GM18498 (cell line): Measurements from ENCODE around the gene C1QA.
"Not testable (repeated sequence)": the region's sequence is repeated elsewhere in the genome, so short reads cannot be mapped to it uniquely, and the experiment has no call there.

Experiments used
- ATAC-seq: cut with Tn5 transposase; IDR thresholded peaks from one replicate; pipeline ENCODE4 v1.9.1; 2021; ENCODE audit warnings: mild to moderate bottlenecking, moderate library complexity; ENCODE audit not compliant: unreplicated experiment

Gene C1QA

GRCh38 chr1:22639286-22639685 is 2.9 kb downstream of the C1QA start:
- no peak for ATAC-seq

- ATAC-seq, result no peak
These were observed 4.8 kb downstream of the C1QA start for GRCh38 chr1:22641247-22641646.

- no peak for ATAC-seq
These were observed 5.6 kb downstream of the C1QA start for GRCh38 chr1:22641906-22642636.

DNA sequence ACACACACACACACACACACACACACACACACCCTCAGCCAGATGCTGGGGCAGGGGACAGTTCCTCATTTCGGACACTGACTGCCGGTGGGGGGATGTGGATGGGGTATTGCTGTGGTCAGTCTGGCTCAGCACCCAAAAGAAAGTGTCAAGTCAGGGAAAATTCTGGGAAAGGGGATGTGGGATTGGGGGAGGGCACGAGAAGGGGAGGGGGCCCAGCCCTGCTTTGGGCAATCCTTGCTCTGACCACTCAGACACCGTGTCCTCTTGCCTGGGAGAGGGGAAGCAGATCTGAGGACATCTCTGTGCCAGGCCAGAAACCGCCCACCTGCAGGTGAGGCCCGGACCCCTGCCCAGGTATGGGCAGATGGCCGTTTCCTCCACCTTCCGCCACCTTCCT is 7.0 kb downstream of the C1QA start, which contains the start of gene C1QC:
C1QC (plus strand) TSS at position 253 of the 400 bp plus-strand sequence. CDS start 391 bp downstream, outside the sequence.
- ATAC-seq, result no peak

DNA sequence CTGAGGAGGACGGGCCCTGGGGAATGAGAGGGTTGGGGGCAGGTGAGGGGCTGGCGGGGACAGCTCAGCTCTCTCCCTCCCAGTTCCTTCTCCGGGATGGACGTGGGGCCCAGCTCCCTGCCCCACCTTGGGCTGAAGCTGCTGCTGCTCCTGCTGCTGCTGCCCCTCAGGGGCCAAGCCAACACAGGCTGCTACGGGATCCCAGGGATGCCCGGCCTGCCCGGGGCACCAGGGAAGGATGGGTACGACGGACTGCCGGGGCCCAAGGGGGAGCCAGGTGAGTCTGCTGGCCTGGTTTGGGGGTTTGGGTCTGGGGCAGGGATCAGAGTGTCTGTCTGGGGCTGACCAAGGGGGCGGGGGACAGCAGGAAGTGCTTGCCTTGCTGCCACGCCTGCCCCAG is 7.5 kb downstream of the C1QA start:
- no peak for ATAC-seq

DNA sequence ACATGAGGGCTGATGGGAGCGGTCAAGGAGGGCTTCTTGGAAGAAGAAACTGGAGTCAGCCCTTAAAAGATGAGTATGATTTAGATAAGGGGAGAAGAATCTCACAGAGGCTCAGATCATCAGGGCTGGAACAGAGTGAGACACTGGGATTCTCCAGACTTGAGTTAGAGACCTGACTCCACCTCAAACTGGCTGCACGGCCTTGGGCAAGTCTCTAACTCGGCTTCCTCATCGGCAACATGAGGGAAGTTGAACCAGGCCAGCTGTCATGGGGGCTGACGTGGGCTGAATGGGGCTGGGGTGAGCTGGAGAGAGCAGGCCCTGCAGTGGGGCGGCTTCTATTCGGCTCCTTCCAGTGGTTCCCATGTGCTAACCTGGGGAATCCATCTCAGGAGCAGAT is 9.5 kb downstream of the C1QA start:
- ATAC-seq, result no peak

- no peak for ATAC-seq
These were observed 10.0 kb downstream of the C1QA start for GRCh38 chr1:22646384-22646783.

GRCh38 chr1:22650089-22650693 is 13.8 kb downstream of the C1QA start:
- ATAC-seq, result no peak

DNA sequence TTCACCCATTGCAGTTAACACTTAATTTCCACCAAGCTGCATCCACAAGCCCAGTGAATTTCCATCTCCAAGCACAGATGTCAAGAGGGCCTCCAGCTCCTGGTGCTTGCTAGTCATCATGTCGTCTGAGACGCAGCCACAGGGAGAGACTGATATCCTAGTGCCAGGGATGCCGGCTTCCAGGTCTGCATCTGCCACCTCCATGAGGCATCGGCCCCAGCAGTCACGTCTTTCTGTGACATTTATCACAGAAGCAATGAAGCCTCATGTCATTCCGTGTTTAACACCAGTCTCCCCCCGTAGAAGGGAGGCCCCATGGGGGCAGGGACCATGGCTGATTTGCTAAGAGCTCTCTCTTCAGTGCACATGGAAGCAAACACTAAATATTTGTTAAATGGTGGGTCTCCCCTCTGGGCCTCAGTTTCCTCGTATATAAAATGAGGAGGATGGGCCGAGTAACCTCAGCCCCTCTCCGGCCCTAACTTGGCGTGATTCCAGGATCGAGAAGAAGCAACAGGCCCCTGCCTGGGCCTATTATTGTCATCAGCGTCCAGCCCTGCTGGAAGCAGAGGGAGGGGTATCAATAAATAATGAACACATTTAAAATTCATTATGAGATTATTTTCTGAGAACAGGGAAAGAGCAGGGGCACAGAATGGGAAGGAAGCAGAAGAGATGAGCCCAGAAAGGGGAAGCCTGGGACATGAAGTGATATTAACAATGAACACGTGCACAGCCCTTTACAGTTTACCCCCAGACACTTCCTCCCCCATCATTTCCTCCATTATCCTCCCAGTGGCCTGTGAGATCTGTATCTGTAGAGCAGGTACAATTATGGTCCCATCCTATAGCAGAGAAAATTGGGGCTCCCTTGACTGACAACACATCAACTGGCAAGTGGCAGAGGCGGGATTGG is 15.8 kb downstream of the C1QA start:
- no peak for ATAC-seq

DNA sequence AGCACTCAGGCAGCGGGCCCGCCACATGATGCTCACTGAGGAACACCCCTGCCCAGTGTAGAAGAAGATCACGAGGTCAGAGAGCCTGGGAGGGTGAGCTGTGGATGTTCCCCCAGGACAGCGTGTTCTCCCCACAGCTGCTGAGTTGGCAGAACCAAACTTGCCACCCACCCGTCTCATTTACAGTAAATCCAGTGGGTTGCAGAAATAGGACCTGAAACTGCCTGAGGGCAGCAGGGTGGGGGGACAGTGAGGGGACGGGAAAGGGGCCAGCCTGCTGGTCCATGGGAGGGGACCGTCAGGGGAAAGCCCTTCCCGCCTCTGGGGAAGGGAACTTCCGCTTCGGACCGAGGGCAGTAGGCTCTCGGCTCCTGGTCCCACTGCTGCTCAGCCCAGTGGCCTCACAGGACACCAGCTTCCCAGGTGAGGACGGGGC is 16.5 kb downstream of the C1QA start, which contains the start of gene C1QB:
C1QB (plus strand) TSS at position 356 of the 436 bp plus-strand sequence. CDS start 6,227 bp downstream, outside the sequence.
- no peak for ATAC-seq

- ATAC-seq, result no peak
These were observed 18.3 kb downstream of the C1QA start for GRCh38 chr1:22654692-22655091.

- no peak for ATAC-seq
These were observed 22.1 kb downstream of the C1QA start for GRCh38 chr1:22658385-22659163.

- no peak for ATAC-seq
These were observed 24.4 kb downstream of the C1QA start for GRCh38 chr1:22660716-22661241.

GRCh38 chr1:22661880-22662279 is 25.5 kb downstream of the C1QA start:
- no peak for ATAC-seq

GRCh38 chr1:22662318-22662717 is 25.9 kb downstream of the C1QA start:
- no peak for ATAC-seq

DNA sequence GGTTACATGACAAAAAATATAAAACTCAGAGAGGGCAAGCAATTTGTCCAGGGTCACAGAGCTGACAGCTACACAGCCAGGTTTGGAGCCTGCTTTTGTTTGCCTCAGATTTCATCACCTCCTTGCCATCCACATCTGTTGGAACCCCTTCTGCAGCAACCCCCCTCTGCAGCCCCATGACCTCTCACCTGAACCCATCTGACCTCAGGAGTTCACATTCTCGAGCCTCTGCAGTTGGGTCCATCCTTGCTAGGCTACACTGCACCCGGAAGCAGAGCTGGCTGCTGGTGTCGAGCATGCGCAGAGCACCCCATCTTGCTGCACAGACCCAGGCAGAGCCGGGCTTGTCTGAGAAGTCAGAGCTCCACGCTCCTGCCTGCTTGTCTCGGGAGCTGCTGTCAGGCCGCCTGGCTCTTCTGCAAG is 26.6 kb downstream of the C1QA start:
- ATAC-seq, result no peak

GRCh38 chr1:22665752-22666151 is 29.3 kb downstream of the C1QA start:
- ATAC-seq, result no peak

DNA sequence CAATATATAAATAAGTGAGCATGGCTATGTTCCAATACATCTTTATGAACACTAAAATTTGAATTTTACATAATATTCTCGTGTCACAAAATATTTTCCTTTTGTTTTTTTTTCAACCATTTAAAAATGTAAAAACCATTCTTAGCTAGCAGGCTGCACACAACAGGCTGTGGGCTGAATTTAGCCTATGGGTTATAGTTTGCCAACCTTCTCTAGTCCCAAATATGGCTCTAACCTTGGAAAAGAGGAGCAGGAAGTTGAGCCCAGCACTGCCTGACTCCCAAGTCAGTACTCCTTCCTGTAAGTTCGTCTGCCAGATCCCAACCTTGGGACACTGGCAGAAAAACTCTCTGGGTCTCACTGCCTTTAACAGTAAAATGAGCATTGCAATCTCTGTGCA is 30.0 kb downstream of the C1QA start:
- ATAC-seq, result no peak

- ATAC-seq, result not testable (repeated sequence)
These were observed 32.4 kb downstream of the C1QA start for GRCh38 chr1:22668840-22669239.

DNA sequence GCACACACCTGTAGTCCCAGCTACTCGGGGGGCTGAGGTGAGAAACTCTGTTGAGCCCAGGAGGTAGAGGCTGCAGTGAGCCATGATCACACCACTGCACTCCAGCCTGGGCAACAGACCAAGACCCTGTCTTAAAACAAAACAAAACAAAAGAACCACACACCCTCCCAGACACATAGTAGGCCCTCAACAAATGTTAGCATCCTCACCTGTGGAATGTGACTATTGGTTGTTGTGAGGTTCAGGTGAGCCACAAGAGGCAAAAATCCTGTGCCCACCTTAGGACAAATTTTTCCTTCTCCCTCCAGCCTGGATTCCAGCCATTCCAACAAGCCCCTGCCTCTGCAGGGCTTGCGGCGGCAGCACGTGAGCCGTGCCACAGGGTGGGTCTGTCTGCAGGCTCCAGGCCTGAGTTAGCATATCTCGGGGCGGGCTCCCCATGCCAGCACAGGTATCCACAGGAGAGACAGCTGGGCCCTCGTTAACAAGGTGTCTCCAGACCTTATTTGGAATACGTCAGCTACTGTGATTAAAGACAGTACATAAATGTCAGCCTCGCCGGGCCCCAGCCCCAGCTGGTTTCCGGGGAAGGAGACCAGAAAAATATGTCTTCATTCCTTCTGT is 34.0 kb downstream of the C1QA start:
- no peak for ATAC-seq
